HEK293 (cell line): ENCODE results near the gene BTRC.
A peak's percentile ranks its signal among the peaks of the same experiment; 100 is the strongest.

Source experiments
- CTCF ChIA-PET: fragments of 350-600 bp; formaldehyde crosslinking; extraction: SDS; loops from one replicate; lab custom pipeline; 2021; ENCODE audit warnings: antibody characterized with exemption; lab: Yijun Ruan, JAX
- POLR2A ChIA-PET: fragments of 300-600 bp; formaldehyde crosslinking; extraction: SDS; loops from one replicate; lab custom pipeline; 2020; ENCODE audit warnings: antibody characterized with exemption, inconsistent platforms; lab: Yijun Ruan, JAX
- H3K27ac ChIP-seq: fragments of 200-500 bp; sonication (Bioruptor generic); 2 replicates; pipeline ENCODE4 v1.5.1; 2014; ENCODE audit warnings: low read depth, low read length, control low read depth, inconsistent platforms; ENCODE audit errors: extremely low read depth
- H3K36me3 ChIP-seq, 2 experiments: fragments of 200-500 bp in 1 of 2; sonication (Bioruptor generic) in 1 of 2; 1 replicate in 1 of 2; 2 replicates in 1 of 2; pipeline ENCODE4 v1.5.1; 2014 to 2017; ENCODE audit warnings: inconsistent platforms in 2 of 2, low read length in 2 of 2; ENCODE audit not compliant: control insufficient read depth in 2 of 2, insufficient read depth in 1 of 2
- H3K4me1 ChIP-seq: fragments of 200-500 bp; sonication (Bioruptor generic); 2 replicates; pipeline ENCODE4 v1.5.1; 2014; ENCODE audit warnings: mild to moderate bottlenecking, low read length, inconsistent platforms; ENCODE audit not compliant: control insufficient read depth, insufficient read depth
- H3K4me3 ChIP-seq: 2 replicates; pipeline ENCODE4 v1.5.1; 2011; ENCODE audit warnings: low read depth, mild to moderate bottlenecking, control low read depth, low read length, moderate library complexity
- H3K9me3 ChIP-seq: fragments of 200-500 bp; sonication (Bioruptor generic); 2 replicates; pipeline ENCODE4 v1.5.1; 2014; ENCODE audit warnings: low read depth, low read length, inconsistent platforms; ENCODE audit not compliant: control insufficient read depth, insufficient read depth
- EGR2 ChIP-seq: fragments of 450-650 bp; formaldehyde crosslinking; IDR thresholded peaks from 2 replicates; pipeline ENCODE4 v1.5.1; 2016; ENCODE audit warnings: low read depth, missing biosample characterization, missing genetic modification characterization
- KLF1 ChIP-seq: fragments of 450-650 bp; formaldehyde crosslinking; IDR thresholded peaks from 2 replicates; pipeline ENCODE4 v1.5.1; 2016; ENCODE audit warnings: missing biosample characterization, missing genetic modification characterization
- ZBTB6 ChIP-seq: fragments of 450-650 bp; formaldehyde crosslinking; IDR thresholded peaks from 2 replicates; pipeline ENCODE4 v1.5.1; 2017; ENCODE audit warnings: missing biosample characterization, missing genetic modification characterization
- ZFHX2 ChIP-seq: fragments of 450-650 bp; formaldehyde crosslinking; conservative IDR thresholded peaks from 2 replicates; pipeline ENCODE4 v1.5.1; 2016; ENCODE audit warnings: missing biosample characterization, missing genetic modification characterization
- ZFP3 ChIP-seq: fragments of 450-650 bp; formaldehyde crosslinking; IDR thresholded peaks from 2 replicates; pipeline ENCODE4 v1.5.1; 2016; ENCODE audit warnings: low read depth, missing biosample characterization, missing genetic modification characterization
- ZFP69B ChIP-seq: fragments of 450-650 bp; formaldehyde crosslinking; IDR thresholded peaks from 2 replicates; pipeline ENCODE4 v1.5.1; 2016; ENCODE audit warnings: missing biosample characterization, missing genetic modification characterization
- ZNF214 ChIP-seq: fragments of 450-650 bp; formaldehyde crosslinking; IDR thresholded peaks from 2 replicates; pipeline ENCODE4 v1.5.1; 2017; ENCODE audit warnings: missing biosample characterization, mild to moderate bottlenecking, missing genetic modification characterization, borderline replicate concordance
- ZNF292 ChIP-seq: fragments of 450-650 bp; formaldehyde crosslinking; IDR thresholded peaks from 2 replicates; pipeline ENCODE4 v1.5.1; 2016; ENCODE audit warnings: low read depth, missing biosample characterization, missing genetic modification characterization, borderline replicate concordance
- ZNF324 ChIP-seq: fragments of 450-650 bp; formaldehyde crosslinking; IDR thresholded peaks from 2 replicates; pipeline ENCODE4 v1.5.1; 2016; ENCODE audit warnings: missing biosample characterization, missing genetic modification characterization
- ZNF366 ChIP-seq: fragments of 450-650 bp; formaldehyde crosslinking; conservative IDR thresholded peaks from 2 replicates; pipeline ENCODE4 v1.5.1; 2016; ENCODE audit warnings: missing biosample characterization, missing genetic modification characterization
- ZNF404 ChIP-seq: fragments of 450-650 bp; formaldehyde crosslinking; IDR thresholded peaks from 2 replicates; pipeline ENCODE4 v1.5.1; 2017; ENCODE audit warnings: missing biosample characterization, missing genetic modification characterization
- ZNF513 ChIP-seq: fragments of 450-650 bp; IDR thresholded peaks from 2 replicates; pipeline ENCODE4 v1.5.1; 2018; ENCODE audit warnings: missing biosample characterization, missing genetic modification characterization
- ZNF549 ChIP-seq: fragments of 450-650 bp; IDR thresholded peaks from 2 replicates; pipeline ENCODE4 v1.5.1; 2018; ENCODE audit warnings: missing biosample characterization, missing genetic modification characterization, mild to moderate bottlenecking, inconsistent platforms, moderate library complexity
- ZNF596 ChIP-seq: fragments of 450-650 bp; IDR thresholded peaks from 2 replicates; pipeline ENCODE4 v1.5.0; 2018; ENCODE audit warnings: missing biosample characterization, mild to moderate bottlenecking, missing genetic modification characterization, moderate library complexity
- ZNF600 ChIP-seq: fragments of 450-650 bp; formaldehyde crosslinking; IDR thresholded peaks from 2 replicates; pipeline ENCODE4 v1.5.1; 2016; ENCODE audit warnings: missing biosample characterization, missing genetic modification characterization
- TF ChIP-seq, protein P1 (sequence below): fragments of 450-650 bp; formaldehyde crosslinking; IDR thresholded peaks from 2 replicates; pipeline ENCODE4 v1.5.1; 2016; ENCODE audit warnings: missing biosample characterization, missing genetic modification characterization

The BTRC gene

GRCh38 chr10:101563497-101564040 is 209.6 kb downstream of the BTRC start:
- no peak for TF ChIP-seq ZNF214 (tag by site-specific recombination)
- no peak for TF ChIP-seq ZFP69B
- no peak for TF ChIP-seq ZNF324 (tag by site-specific recombination)
- Histone ChIP-seq H3K36me3 (no peaks in the 10 kb centered on the region), H3K4me3 (no peak overlapping the region), H3K27ac (no peak overlapping the region), H3K9me3 (no peaks in the 10 kb centered on the region), H3K4me1 (no peaks in the 10 kb centered on the region)
- ChIA-PET CTCF (interaction anchor here (0.6 to 1.7 kb wide), 6 partner anchors 9 to 889 kb away, joined by 3 to 10 read pairs (median 4); no protein-coding TSS in a partner anchor), POLR2A (no interaction called here)

DNA sequence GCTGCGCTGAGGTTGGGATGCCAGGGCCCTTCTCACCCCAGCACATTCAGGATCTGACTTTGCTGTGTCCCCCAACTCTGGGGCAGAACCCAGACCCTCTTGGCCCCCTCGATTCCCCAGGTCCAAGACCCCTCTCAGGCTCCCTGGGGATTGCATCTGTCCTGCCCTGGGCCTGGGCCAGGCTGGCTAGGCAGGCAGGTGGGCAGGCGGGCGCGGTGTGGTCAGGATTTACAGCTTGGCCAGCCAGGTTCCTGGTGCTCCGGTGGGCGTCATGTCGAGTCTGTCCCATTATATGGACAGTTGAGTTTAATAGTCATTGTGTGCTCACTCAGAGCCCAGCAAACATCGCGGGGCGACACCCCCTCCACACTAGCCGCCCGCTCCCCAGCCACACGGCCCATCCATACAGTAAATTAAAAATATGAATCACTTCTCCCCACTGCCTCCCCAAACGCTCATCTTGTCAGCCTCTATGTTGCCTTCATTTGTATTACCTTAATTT is 210.6 kb downstream of the BTRC start:
- ChIA-PET POLR2A (no interaction called here), CTCF (interaction anchor here (0.8 kb wide), 1 partner anchor 14 kb away, joined by 4 read pairs; no protein-coding TSS in a partner anchor)
- Histone ChIP-seq H3K36me3 (no peaks in the 10 kb centered on the region), H3K4me3 (no peak overlapping the region), H3K27ac (no peak overlapping the region), H3K4me1 (no peaks in the 10 kb centered on the region), H3K9me3 (no peaks in the 10 kb centered on the region)
- TF ChIP-seq EGR2 (peak; percentile 81), ZNF292 (tag by site-specific recombination) (no peak), ZNF596 (tag by site-specific recombination) (no peak), ZNF549 (no peak), ZNF600 (tag by site-specific recombination) (no peak), KLF1 (peak; percentile 44; the same call in 1 of the 2 replicates), ZNF404 (no peak), ZFHX2 (tag by site-specific recombination) (peak; percentile 63), ZNF366 (tag by site-specific recombination) (no peak), ZNF513 (tag by site-specific recombination) (no peak), ZBTB6 (tag by site-specific recombination) (no peak), ZFP3 (no peak)
- TF ChIP-seq, protein P1, sequence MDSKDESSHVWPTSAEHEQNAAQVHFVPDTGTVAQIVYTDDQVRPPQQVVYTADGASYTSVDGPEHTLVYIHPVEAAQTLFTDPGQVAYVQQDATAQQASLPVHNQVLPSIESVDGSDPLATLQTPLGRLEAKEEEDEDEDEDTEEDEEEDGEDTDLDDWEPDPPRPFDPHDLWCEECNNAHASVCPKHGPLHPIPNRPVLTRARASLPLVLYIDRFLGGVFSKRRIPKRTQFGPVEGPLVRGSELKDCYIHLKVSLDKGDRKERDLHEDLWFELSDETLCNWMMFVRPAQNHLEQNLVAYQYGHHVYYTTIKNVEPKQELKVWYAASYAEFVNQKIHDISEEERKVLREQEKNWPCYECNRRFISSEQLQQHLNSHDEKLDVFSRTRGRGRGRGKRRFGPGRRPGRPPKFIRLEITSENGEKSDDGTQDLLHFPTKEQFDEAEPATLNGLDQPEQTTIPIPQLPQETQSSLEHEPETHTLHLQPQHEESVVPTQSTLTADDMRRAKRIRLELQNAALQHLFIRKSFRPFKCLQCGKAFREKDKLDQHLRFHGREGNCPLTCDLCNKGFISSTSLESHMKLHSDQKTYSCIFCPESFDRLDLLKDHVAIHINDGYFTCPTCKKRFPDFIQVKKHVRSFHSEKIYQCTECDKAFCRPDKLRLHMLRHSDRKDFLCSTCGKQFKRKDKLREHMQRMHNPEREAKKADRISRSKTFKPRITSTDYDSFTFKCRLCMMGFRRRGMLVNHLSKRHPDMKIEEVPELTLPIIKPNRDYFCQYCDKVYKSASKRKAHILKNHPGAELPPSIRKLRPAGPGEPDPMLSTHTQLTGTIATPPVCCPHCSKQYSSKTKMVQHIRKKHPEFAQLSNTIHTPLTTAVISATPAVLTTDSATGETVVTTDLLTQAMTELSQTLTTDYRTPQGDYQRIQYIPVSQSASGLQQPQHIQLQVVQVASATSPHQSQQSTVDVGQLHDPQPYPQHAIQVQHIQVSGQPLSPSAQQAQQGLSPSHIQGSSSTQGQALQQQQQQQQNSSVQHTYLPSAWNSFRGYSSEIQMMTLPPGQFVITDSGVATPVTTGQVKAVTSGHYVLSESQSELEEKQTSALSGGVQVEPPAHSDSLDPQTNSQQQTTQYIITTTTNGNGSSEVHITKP (tag by site-specific recombination), result peak; percentile 55; the same call in 1 of the 2 replicates
